Inflammatory macrophage treated with lipopolysaccharide for 1 hour (primary cell): ENCODE data around the gene TST.
A peak's percentile ranks its signal among the peaks of the same experiment; 100 is the strongest.

Experiments
- DNase-seq, 2 donors: peaks; one replicate each; pipeline ENCODE4 v3.0.0-alpha.2; 2020 to 2022

TST gene

GRCh38 chr22:36979016-36979910, 40.0 kb downstream of the TST start:
- no peak for DNase-seq

GRCh38 chr22:36977947-36978660, 41.1 kb downstream of the TST start:
- DNase-seq = peak; percentile 85 to 96

- no peak for DNase-seq
Measured at GRCh38 chr22:36977401-36977861, 41.8 kb downstream of the TST start.

- no peak for DNase-seq
Measured at GRCh38 chr22:36976606-36977005, 42.6 kb downstream of the TST start.

GRCh38 chr22:36971341-36972125, 47.7 kb downstream of the TST start:
- no peak for DNase-seq

- no peak for DNase-seq
Measured at GRCh38 chr22:36968249-36968964, 50.8 kb downstream of the TST start.

GRCh38 chr22:36966851-36967540, 52.3 kb downstream of the TST start:
- DNase-seq = peak; percentile 96 to 99

GRCh38 chr22:36965696-36966095, 53.6 kb downstream of the TST start:
- peak; percentile 27 to 52 for DNase-seq

- DNase-seq = no peak
Measured at GRCh38 chr22:36964106-36964505, 55.1 kb downstream of the TST start.

- DNase-seq = no peak
Measured at GRCh38 chr22:36963302-36963701, 55.9 kb downstream of the TST start.

GRCh38 chr22:36961626-36962025, 57.6 kb downstream of the TST start:
- no peak for DNase-seq
